CD4-positive, alpha-beta T cell treated with Interleukin-12 subunit alpha and Interleukin-12 subunit beta, for 1 hour (primary cell): Measurements from ENCODE around the gene ZNF202.
"Not testable (repeated sequence)": the region's sequence is repeated elsewhere in the genome, so short reads cannot be mapped to it uniquely, and the experiment has no call there.

ENCODE experiments used
- DNase-seq: peaks from one replicate; pipeline ENCODE4 v3.0.0-alpha.2; 2020

ZNF202 gene

DNA sequence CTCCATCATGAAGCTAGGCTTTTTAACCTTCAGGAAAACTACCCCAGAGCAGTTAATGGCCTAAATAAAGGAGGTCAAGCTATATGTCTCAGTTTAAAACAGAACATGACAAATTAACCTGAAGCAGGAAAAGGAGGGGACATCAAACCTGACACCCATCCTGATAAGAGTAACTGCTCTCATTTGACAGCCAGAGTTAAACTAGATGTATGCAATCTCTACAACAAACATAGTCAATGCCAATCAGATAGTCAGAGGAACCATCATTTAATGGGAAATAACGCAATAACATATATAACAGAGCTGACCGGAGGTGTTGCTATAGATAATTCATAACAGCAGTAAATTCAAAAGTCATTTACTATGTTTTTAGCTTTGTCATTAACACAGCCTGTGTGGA is 3.1 kb downstream of the ZNF202 start:
- no peak for DNase-seq

DNA sequence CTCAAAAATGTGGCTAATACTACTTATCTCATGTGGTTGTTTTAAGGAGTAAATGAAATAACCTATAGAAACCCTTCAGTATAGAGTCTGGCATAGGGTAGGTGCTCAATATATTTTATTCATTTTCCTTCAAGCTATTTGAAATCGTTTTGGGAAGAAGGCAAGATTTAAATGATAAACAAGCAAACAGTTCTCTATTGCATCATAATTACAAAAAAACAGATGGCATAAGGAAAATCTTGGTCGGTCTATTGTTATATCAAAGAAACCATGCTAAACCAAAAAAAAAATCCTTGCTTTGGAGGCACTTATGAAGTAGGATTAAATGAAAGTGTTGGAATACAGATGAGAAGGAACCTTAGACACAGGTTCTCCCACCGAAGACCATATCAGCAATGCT is 4.7 kb downstream of the ZNF202 start:
- no peak for DNase-seq

- DNase-seq = no peak
Measured at GRCh38 chr11:123729602-123730001, 11.9 kb downstream of the ZNF202 start.

DNA sequence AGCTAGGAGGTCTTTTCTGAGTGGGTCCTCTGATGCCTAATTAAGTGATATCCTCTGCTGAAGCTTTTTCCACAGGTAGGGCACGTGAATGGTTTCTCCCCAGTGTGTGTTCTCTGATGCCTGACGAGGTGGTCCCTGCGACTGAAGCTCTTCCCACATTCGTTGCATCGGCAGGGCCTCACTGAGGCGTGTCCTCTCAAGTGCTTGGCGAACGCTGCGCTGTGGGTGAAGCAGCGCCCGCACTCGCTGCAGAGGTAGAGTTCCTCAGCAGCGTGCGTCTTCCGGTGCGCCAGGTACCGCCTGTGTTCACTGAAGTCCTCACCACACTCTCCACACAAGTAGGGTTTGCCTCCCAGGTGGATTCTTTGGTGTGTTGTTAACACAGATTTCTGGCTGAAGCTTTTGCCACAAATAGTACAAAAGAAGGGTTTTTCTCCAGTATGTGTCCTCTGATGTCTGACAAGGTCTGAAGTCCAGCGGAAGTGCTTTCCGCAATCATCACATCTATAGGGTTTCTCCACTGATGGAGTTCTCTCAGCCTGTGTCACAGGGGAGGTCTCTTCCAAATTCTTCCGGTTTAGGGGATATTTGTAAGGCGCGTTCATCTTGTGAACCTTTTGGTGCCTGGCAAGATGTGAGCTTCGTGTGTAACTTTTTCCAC is 15.3 kb downstream of the ZNF202 start:
- DNase-seq = no peak

- DNase-seq = no peak
Measured at GRCh38 chr11:123719452-123719851, 22.0 kb downstream of the ZNF202 start.

DNA sequence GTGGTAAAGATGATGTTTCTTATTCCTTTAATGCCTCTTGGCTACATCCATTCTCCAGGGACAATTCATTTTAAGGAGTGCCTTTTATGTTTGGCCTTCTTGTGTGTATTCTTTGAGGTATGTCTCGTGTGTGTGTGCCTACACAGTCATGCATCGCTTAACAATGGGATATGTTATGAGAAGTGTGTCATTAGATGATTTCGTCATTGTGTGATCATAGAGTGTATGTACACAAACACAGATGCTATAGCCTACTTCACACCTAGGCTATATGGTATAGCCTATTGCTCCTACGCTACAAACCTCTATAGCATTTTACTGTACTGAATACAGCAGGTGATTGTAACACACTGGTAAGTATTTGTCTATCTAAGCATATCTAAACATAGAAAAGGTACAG is 23.0 kb downstream of the ZNF202 start:
- DNase-seq = no peak

GRCh38 chr11:123718063-123718462 is 23.4 kb downstream of the ZNF202 start:
- DNase-seq = no peak

GRCh38 chr11:123712627-123713026 is 28.8 kb downstream of the ZNF202 start:
- DNase-seq = not testable (repeated sequence)

- DNase-seq = peak; percentile 39
Measured at GRCh38 chr11:123707606-123708205, 33.8 kb downstream of the ZNF202 start.

GRCh38 chr11:123707206-123707605 is 34.3 kb downstream of the ZNF202 start:
- no peak for DNase-seq

- DNase-seq = no peak
Measured at GRCh38 chr11:123704341-123704740, 37.1 kb downstream of the ZNF202 start.

DNA sequence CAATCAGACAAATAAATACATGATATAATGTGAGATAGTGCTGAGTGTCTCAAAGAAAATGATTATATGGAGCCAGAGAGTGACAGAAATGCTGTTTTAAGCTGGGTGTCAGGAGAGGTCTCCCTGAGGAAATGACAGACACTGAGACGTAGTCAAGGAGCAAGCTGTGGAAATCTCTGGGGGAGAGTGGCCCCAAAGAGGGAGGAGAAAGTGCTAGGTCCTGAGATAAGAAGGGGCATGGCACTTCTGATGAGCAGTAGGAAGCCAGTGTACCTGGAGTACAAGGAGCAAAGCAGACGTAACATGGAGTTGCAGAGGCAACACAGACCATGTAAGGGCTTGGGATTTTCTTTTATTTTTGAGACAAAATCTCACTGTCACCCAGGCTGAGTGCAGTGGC is 38.8 kb downstream of the ZNF202 start:
- DNase-seq = no peak

GRCh38 chr11:123702139-123702538 is 39.3 kb downstream of the ZNF202 start:
- no peak for DNase-seq

GRCh38 chr11:123700772-123701171 is 40.7 kb downstream of the ZNF202 start:
- no peak for DNase-seq

DNA sequence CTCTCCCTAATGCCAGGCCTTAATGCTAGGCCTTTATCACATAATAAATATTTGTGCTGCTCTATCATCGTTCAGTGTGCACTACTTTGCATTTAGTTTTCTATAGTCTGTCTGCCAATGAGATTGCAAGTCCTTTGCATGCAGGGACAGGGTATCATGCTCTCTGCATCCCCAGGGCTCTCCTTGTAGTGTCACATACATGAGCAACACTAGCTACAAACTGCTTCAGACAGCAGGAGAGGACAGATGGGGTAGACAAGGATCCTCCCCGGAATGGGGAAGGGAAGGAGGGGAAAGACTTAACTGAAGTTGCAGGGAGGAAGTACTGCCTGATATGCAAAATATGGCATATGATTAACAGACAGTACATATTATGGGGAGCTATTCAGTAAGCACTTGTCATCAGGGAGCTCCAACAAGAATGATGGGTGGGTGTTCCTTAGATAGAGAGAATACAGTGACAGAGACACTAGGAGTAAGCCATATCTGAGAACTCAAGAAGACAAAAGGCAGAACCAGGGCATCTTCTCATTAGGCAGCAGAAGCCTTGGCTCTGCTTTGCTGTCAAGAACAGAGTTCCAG is 42.8 kb downstream of the ZNF202 start:
- DNase-seq = no peak

DNA sequence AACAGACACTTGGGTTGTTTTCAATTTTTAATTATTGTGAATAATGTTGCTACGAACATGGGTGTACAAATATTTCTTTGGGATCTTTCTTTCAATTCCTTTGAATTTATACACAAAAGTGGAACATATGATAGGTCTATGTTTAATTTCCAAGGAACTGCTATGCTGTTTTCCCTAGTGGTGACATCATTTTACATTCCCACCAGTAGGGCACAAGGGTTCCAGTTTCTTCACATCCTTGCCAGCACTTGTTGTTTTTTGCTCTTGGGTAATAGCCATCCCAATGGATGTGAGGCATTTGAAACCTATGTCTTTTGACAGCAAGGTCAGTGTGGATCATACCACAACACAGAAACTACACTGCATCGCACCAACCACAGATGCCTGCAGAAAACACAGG is 45.3 kb downstream of the ZNF202 start:
- no peak for DNase-seq

GRCh38 chr11:123695231-123695630 is 46.2 kb downstream of the ZNF202 start:
- DNase-seq = no peak

GRCh38 chr11:123694551-123694950 is 46.9 kb downstream of the ZNF202 start:
- DNase-seq = no peak

DNA sequence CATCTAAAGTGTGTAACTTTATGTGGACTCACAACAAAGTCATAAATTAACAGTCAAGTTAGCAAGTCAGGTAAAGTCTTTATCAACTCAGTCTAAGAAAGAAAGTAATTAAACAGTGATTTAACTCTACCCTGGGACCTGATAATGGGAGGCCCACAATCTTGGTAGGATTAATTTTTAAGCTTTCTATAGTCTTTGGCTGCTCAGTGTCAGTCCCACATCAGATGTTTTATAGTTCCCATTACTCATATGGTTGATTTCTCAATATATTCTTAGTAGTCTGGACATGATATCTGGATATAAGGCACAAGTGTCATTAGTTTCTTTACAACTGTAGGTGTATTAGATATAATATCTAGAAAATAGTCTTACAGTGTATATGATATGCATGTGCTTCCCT is 48.5 kb downstream of the ZNF202 start:
- no peak for DNase-seq

- DNase-seq = no peak
Measured at GRCh38 chr11:123690485-123690884, 51.0 kb downstream of the ZNF202 start.

DNA sequence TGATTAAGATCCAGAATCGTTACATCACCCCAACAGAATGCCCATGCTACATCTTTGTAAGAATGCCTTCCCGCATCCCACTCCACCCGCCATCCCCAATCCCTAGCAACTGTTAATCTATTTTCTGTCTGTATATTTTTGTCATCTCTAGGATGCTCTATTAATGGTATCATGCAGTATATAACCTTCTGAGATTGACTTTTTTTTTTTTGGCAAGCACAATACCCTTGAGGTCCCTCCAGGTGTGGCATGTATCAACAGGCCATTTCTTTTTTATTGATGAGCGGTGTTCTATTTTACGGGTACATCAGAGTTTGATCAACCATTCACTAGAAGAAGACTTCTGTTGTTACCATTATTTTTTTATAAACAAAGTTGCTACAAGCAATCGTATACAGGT is 56.9 kb downstream of the ZNF202 start:
- no peak for DNase-seq

- no peak for DNase-seq
Measured at GRCh38 chr11:123683428-123684170, 57.9 kb downstream of the ZNF202 start.

DNA sequence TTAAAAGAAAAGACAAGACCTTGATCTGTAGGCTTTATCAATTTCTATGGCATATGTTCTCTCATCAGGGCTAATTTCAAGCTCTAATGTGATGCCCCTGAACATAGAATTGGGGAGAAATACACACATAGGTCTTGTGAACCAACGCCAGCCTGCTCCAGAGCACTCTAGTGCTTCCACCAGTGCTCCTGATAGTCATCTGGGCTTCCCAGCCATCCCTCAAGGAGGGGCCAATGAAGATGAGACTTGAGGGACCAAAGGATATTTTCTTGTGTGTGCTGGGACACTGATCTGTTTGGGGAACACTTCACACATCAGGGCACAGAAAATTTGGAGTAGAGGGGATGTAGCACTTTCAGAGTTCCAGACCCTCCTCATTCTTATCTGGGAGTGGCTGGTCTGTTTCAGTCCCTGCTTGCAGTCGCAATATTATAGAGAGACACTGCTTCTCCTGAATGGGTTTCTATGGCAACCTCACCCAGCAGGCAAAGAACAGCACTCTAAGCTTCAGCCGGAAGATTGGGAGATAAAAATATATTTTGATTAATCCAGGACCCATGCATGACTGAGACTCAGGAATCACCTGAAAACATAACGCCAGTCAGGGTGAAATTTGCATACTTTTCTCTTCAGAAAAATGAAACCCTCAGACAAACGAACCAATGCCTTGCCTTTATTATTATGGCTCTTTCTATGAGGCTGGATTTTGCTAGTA is 58.6 kb downstream of the ZNF202 start:
- DNase-seq = no peak
